HG03025 (cell line): Measurements from ENCODE around the gene TEKT5.

ENCODE experiments used
- ATAC-seq: cut with Tn5 transposase; IDR thresholded peaks from one replicate; pipeline ENCODE4 v1.9.1; 2021; ENCODE audit warnings: mild to moderate bottlenecking, moderate library complexity; ENCODE audit not compliant: unreplicated experiment, low FRiP score

Gene TEKT5

DNA sequence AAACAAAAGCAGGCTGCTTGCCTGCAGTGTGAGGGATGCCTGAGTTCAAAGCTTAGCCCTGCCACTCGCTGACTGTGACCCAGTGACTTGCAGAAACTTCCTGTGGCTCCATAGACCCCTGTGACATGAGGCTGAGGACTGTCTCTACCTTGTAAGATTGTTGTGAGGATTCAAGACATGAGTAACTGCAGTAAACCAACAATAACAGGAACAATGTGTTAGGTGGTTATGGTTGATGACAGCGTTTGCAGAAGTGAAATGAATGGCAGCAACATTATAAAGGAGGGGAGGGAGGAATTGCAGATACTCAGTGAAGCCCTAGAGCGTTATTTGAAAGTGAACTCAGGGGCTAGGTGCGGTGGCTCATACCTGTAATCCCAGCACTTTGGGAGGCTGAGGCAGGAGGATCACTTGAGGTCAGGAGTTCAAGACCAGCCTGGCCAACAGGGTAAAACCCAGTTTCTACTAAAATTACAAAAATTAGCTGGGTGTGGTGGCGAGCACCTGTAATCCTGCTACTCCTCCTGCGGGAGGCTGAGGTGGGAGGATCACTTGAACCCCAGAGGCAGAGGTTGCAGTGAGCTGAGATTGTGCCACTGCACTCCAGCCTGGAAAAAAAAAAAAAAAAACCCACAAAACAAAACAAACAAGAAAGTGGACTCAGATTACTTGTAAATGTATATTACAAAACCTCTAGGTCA is 80.8 kb downstream of the TEKT5 start:
- ATAC-seq: no peak

DNA sequence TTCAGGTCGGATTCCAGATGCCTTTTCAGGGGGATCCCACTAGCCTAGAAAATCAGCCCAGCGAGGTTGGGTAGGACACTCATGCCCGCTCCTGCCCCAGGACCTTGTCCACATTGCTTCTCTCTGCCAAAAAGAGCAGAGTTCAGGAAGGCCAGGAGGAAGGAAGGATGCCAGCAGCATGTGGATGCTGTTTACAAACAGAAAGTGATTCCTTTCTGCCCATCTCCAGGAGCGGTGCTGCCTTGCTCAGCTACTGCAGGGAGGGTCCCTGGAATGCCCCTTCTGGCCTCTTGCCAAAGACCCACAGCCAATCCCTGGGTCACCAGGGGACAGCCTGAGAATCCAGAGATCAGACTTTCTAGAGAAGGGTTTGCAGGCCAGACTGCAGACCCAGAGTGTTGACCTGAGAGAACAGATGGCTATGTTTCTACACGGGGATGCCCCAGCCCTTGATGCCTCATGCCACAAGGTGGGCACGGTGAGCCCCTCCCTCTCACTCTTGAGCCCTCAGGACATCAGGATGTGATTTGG is 82.0 kb downstream of the TEKT5 start:
- ATAC-seq: no peak

DNA sequence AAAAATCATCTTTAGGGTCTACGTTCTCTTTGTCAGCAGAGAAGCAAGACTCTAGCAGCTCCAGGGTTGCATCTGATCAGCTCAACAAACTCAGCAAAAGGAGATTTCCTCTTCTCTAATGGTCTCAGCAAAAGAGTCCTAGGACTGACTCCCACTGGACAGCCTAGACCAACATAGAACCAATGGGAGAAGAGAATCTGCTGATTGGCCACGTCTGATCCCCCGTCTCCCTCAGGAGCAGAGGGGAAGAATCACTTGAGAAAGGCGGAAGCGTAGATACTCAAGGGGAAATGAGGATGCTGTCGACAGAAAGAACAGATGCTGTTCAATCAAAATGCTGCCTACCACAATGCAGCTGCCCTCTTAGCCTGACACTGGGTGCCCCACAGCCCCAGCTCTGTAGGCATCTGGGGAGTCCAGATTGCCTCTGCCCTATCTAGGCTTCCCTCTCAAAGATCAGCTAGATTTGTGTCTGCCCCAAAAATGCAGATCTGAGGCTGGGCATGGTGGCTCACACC is 82.8 kb downstream of the TEKT5 start:
- ATAC-seq: no peak

DNA sequence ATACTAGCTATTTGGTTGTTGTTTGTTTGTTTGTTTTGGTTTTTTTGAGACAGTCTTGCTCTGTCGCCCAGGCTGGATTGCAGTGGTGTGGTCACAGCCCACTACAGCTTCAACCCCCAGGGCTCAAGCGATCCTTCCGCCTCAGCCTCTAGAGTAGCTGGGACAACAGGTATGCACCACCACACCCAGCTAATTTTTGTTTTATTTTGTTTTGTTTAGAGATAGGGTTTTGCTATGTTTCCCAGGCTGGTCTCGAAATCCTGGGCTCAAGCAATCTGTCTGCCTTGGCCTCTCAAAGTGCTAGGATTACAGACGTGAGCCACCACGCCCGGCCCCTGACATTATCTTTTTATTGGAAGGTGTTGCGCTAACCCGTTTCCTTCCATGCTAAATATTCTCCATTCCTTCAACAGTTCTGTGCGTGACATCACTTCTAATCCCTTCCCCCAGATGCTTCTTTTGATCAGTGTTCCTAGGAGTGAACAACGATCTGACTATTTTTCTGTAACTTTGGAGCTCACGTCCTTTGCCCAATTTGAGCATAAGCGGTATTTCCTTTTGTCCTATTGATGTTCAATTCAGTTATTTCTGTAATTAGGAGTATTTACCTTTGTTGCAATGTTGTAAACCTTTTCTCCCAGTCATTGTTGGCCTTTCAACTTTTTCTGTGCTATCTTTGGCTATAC is 84.1 kb downstream of the TEKT5 start:
- ATAC-seq: no peak

DNA sequence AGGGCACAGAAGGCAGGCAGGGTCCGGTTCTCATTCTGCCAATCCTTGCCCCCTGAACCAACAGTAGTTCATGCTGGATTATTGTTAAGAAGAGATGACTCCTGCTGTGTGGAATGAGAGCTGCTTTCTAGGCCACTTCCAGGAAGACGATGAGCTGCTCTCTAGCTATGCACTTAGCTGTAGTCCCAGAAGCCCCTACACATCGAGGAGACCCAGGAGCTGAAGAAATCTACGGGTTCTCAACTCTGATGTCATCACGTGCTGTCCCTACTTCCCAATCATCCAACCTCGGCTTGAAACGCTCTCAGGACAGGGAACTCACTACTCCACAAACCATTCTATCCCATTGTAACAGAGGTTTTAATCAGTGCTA is 85.3 kb downstream of the TEKT5 start:
- no peak for ATAC-seq

DNA sequence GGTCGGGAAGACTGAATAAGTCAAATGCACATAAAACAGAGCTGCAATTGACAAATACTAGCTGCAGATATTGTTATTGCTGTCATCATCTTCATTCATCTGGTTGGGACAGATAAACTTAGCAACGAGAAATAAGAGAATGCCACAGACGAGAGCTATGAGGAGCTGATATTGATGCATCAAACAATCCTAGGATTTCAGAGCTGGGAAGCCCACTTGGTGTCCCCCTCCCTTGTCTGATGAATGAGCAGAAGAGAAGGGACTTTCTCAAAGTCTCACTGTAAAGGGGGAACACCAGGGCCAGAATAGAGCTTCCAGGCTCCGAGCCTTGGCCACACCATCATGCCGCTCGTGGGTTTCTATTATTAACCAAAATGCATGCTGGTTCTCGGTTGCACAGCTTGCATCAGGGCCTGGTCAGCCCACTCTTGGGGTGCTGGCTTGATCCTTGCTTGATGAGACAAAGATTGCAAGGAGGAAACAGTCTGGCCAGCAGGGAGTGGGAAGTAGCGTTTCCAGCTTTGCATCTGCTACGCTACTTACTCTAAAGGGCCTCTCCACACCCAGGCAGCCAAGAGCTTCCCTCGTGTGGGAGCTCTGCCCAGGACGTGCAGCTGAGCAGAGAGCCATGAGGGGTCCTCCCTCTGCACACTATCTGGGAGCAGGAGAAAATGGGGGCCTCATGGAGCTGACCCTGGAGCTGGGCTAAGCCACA is 85.9 kb downstream of the TEKT5 start:
- ATAC-seq: no peak

DNA sequence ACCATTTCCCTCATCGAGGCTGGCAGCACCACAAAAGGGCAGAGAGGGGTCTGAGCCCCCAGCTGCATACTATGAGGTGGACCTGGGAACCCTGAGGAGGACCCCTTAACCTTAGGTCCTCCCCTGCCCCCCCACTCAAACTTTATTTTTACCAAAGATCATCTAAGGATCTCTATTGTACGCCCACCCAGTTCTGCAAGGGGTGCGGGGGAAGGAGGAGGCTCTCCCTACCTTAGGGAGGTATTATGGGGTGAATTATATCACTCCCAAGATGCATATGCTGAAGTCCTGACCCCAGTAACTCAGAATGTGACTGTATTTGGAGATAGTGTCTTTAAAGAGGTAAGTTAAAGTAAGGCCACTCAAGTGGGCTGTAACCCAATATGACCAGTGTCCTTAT is 87.6 kb downstream of the TEKT5 start:
- no peak for ATAC-seq

DNA sequence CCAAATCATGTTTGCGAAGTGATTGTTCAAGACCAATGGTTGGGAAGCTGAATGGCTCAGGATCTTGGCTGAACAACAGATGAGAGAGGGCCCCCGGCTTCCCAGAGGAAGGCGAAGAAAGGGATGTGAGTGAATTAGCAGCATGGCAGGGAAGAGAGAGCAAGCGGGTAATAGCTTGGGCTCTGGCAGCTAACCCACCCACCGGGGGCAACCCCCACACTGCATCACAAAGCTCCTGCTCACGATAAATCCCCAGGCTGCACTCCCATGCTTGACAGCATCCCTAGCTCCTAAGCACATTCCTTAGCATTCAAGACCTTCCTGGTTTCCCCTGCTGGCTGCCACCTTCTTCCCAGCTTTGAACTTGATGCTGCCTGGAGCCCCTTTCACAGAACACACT is 88.1 kb downstream of the TEKT5 start:
- no peak for ATAC-seq

DNA sequence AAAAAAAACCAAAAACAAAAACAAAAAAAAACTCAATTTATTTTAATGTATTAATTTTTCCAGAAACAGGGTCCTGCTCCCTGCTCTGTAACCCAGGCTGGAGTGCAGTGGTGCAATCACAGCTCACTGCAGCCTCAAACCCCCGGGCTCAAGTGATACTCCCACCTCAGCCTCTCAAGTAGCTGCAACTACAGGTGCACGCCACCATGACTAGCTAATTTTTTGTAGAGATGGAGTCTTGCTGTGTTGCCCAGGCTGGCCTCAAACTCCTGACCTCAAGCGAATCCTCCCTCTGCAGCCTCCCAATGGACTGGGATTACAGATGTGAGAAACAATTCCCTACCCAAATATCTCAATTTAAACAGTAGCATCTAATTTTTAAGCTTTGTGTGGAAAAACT is 89.1 kb downstream of the TEKT5 start:
- no peak for ATAC-seq

DNA sequence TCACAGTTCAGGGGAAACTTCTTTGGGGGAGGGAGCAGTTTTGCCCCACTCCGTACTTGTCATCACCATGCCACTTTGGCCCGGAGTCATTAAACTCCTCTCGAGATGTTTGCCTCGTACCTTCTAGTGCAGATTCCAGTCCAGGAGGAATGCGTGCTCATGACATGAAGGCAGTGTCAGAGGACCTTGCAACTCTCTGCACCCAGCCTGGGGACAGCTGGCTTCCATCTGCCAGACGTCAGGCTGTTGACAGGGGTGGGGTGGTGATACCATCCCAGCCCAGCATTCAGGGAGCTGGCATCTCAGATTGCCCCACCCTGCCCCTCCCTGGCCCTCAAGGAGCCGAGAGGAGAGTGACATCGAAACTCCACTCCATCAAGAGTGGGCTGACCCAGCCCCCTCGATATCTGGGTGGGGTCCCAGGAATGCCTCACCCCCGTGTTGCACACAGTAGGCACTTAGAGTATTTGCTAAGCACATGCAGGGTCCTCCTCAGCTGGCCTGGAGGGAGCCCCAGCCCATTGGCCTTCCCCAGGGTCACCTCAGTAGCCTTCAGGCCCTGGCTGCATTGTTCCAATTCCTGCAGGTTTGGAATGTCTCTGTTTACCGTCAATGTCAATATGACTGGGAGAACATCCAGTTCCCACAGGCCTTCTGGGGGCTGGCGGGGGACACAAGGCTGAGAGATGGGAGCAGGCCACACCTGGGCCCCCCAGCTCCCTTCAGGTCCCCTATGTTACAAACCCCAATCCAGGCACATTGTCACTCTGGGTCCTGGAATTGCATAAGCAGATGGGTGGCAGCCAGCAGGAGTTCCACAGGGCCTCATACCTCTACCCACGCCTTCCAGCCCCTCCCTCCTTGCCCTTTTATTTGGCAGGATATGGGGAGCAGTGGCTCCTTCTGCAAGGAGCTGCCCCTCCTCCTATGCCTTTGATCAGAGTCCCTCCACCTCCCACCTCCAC is 93.0 kb downstream of the TEKT5 start:
- ATAC-seq: no peak

DNA sequence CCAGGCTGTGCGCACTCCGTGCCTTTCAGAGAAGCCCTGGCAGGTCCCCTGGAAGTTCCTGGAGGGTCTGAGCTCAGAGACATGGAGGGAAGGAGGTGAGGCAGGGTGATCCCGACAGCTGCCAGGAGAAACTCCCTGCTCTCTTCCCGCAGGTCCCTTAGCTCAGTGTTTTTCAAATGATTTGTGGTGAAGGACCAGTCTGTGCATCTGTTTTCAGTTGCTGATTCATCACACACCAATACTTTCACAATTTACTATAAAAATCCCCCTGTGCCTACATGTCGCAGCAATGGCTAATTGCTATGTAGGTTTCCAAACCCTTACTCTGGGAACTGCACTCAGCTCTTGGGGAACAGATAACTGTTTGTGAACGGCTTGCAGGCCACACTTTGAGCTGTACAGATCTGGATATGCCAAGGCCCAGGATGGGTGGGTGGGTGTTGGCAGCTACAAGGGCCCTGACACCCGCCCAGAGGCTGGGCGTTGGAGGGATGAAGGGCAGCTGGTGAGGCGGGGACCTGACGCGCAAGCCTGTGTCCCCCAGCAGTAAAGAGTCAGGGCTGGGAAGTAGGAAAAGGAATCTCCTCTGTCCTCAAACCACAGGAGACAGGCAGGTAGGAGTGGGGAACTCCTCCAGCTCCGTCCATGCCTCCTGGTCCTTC is 93.8 kb downstream of the TEKT5 start:
- no peak for ATAC-seq

DNA sequence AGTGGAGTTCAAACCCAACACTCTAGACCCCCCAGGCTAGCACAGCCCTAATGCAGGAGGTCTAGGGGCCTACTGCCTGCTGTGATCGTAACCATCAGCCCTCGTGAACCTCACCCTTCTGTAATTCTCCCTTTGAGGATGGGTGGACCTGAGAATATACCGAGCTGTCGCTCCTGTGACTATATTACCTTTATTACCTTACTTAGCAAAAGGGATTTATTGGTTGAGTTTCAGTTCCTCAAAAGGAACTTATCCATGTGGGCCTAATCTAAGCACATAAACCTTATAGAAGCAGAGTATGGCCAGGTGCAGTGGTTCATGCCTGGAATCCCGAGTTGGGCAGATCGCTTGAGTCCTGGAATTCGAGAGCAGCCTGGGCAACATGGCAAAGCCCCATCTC is 95.1 kb downstream of the TEKT5 start:
- no peak for ATAC-seq

DNA sequence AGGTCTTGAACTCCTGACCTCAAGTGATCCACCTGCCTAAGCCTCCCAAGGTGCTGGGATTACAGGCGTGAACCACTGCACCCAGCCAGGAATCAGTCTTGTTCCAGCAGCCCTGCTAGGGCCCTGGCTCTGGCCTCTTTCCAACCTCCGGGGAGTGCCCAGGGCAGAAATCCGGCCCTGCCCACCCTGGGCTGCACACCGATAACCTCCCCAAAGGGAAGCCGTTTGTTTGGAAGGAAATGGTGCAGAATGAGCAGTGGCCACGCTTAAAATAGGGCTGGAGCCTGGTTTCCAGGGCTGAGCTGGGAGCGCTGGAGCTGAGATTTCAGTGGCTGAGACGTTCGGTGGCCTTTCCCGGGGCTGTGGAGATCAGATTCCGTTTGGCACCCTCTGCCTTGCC is 96.6 kb downstream of the TEKT5 start:
- ATAC-seq: no peak

DNA sequence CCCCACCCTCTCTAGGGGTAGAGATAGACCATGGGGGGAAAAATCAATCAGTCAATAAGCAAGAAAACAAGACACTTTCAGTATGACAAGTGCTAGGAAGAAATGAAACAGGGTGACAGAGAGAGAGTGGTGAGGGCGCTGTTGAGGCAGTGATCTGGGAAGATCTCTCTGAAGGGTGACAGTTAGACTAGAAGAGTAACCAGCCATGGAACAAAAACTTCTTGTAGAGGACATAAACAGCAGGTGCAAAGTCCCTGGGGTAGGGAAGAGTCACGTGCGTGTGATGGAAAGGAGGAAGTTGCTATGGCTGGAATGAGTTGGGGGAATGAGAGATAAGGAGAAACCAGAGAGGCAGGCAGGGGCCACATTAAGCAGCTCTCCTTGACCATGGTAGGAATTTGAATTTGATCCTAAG is 97.5 kb downstream of the TEKT5 start:
- no peak for ATAC-seq

DNA sequence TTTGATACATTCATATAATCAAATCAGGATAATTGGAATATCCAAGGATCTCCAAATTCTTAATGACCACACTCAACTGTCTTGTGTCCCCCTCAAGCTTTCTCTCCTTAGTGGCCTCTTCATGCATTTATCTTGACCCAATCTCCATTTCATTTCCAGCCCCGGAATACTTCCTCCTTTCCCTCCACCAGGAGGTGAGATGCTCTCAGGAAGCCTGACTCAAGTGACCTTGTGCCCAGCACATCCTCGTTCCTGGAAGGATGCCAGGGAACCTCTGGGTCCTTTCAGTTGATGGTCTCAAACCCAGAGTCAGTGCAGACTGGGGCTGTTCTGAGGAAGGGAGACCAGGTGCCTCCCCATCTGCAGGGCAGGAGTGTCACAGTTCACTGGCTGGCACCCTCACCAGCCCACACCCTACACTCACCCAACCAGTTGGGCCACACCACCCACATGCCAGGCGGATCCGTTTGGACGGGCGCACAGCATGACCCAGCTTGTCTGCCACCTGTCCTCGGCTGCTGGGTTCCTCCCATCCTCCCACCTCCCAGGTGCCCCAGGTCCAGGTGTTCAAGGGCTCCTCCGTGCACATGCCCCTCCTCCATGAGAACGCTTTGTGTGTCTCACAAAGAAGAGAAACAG is 100.3 kb downstream of the TEKT5 start:
- no peak for ATAC-seq

DNA sequence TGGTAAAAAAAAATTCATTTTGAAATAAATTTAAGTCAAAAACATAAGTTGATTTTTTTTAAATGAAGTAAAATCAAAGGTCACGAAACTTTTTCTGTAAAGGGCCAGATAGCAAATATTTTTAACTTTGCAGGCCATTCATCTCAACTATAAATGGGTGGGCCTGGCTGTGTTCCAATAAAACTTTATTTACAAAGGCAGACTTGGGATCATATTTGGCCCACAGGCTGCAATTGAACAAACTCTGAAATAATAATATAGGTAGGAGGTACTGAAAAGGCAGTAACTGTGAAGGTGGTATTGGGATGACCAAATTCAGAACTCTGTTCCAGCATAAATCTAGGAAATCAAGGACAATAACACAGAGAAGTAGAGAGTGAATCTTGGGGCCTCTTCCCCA is 102.1 kb downstream of the TEKT5 start:
- ATAC-seq: no peak

DNA sequence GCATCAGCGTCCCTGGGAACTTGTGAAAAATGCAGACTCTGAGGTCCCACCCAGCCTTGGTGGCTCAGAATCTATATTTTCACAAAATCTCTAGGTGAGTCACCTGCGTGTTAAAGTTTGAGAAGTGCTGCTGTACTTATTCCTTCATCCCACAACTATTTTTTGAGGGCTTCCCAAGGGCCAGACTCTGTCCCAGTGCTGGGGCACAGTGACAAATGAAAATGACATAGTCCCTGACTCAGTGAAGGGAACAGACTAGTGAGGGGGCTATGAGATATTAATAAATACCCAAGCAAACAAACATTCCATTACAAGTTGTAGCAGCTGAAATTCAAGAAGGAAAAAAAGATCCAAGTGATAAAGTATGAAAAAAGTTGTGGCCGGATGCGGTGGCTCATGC is 104.4 kb downstream of the TEKT5 start:
- ATAC-seq: no peak

DNA sequence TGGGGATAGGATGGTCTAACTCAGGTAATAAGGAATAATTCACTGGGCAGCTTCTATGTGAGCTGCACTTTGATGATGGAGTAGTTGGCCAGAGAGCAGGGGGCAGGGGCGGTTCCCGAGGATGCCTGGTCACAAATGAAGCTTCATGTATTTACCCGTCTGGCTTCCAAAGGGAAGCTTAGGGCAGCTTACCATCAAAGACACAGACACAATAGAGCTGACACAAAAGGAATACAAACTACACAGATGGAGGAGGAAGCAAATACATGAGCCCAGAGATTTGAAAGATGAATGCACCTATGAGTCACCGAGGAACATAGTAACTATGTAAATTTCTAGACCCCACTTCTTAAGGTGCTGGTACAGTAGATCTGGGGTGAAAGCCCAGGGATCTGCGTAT is 105.6 kb downstream of the TEKT5 start:
- ATAC-seq: no peak

DNA sequence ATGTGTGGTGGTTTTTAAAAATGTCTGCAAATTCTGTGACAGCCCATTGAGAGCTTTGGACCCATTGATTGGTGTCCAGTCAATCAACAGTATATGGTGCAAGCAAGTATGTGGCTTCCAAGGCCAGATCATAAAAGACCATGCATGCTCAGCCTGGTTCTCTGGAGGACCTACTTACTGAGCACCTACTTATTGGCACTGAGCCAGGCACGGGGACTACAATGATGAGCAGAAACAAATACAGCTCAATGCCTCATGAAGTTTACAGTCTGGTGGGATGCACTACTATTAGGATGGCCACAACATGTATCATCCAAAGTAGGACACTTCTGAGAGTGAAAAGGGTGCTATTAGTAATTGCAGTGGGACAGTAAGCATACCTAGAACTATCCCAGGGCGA is 107.1 kb downstream of the TEKT5 start:
- no peak for ATAC-seq
